Epithelial cell of esophagus (primary cell): ENCODE results near the gene CHRNA4.

Experiments
- DNase-seq: peaks from one replicate; pipeline ENCODE4 v3.0.0; 2010; ENCODE audit warnings: low read depth
- H3K4me3 ChIP-seq: 2 replicates; pipeline ENCODE4 v1.5.1; 2011; ENCODE audit warnings: mild to moderate bottlenecking, low read length, control low read depth
- CTCF ChIP-seq: IDR thresholded peaks from 2 replicates; pipeline ENCODE4 v1.5.1; 2011; ENCODE audit warnings: low read depth, mild to moderate bottlenecking, low read length, control low read depth, inconsistent platforms; ENCODE audit not compliant: insufficient read depth; ENCODE audit errors: missing control alignments

Gene CHRNA4

GRCh38 chr20:63327231-63327745 lies 33.9 kb downstream of the CHRNA4 start:
- DNase-seq = no peak
- no peak for TF ChIP-seq CTCF
- no peak overlapping the region for H3K4me3 ChIP-seq

GRCh38 chr20:63326314-63327230 lies 34.6 kb downstream of the CHRNA4 start:
- no peak overlapping the region for H3K4me3 ChIP-seq
- no peak for DNase-seq
- TF ChIP-seq CTCF = no peak

GRCh38 chr20:63325554-63326313 lies 35.4 kb downstream of the CHRNA4 start:
- H3K4me3 ChIP-seq = no peak overlapping the region
- no peak for TF ChIP-seq CTCF
- DNase-seq = no peak

GRCh38 chr20:63325021-63325471 lies 36.1 kb downstream of the CHRNA4 start:
- no peak overlapping the region for H3K4me3 ChIP-seq
- TF ChIP-seq CTCF = no peak
- DNase-seq = no peak

GRCh38 chr20:63323357-63323981 lies 37.7 kb downstream of the CHRNA4 start:
- no peak overlapping the region for H3K4me3 ChIP-seq
- DNase-seq = no peak
- no peak for TF ChIP-seq CTCF

GRCh38 chr20:63322933-63323273 lies 38.2 kb downstream of the CHRNA4 start:
- TF ChIP-seq CTCF = no peak
- DNase-seq = no peak
- no peak overlapping the region for H3K4me3 ChIP-seq
